Stimulated activated CD8-positive, alpha-beta memory T cell treated with anti-CD3 and anti-CD28 coated beads, Interleukin-4, amount 100 ng/mL, for 24 hours (primary cell): ENCODE results near the gene ZDHHC22.
A peak's percentile ranks its signal among the peaks of the same experiment; 100 is the strongest.

Source experiments
- DNase-seq: peaks from one replicate; pipeline ENCODE4 v3.0.0-alpha.2; 2020; ENCODE audit warnings: low read depth

The ZDHHC22 gene

DNA sequence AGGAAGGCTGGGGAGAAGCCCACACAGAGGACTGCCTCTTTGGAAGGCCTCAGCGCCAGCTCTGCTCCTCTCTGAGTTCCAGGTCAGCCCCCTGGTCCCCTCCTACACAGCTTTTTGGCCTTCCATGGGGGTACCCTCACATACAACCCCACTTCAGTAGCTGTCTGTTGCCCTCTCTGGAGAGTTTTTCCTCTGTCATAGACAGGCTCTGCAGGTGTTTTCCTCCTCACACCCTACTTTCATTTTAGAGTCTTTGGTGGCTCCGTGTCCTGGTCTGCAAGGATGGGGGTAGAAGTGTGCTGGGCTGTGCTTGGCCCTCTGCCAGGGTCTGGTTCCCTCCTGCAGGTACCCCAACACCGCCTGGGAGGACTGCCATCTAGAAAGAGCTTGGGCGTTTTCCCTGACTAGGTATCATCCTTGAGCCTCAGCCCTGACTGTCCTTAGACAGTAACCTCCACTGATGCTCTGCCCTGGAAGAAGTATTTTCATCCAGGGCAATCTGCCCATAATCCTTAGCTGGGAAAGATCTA, 15.1 kb downstream of the ZDHHC22 start:
- no peak for DNase-seq

DNA sequence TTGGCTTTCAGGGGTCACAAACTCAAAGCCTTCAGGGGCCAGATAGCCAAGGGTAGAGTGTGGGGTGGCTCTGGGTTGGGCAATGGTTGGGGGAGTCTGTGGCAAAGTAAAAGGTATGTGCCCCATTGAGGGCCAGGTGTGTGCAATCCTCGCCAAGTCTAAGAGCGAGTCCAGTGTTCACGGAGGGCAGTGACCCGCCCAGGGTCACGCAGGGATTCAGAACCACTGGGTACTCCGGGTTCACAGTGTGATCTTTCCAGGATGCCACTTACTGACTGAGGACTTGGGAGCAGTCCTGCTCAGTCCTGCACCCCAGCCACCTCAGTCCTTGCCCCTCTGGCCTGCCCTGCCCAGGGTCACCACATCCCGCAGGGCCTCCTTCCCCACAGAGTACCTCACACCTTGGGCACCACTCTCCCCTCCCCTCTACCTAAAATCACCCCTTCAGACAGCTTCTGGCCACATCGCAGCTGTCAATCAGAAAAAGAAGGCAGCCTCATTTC, 15.7 kb downstream of the ZDHHC22 start:
- no peak for DNase-seq

DNA sequence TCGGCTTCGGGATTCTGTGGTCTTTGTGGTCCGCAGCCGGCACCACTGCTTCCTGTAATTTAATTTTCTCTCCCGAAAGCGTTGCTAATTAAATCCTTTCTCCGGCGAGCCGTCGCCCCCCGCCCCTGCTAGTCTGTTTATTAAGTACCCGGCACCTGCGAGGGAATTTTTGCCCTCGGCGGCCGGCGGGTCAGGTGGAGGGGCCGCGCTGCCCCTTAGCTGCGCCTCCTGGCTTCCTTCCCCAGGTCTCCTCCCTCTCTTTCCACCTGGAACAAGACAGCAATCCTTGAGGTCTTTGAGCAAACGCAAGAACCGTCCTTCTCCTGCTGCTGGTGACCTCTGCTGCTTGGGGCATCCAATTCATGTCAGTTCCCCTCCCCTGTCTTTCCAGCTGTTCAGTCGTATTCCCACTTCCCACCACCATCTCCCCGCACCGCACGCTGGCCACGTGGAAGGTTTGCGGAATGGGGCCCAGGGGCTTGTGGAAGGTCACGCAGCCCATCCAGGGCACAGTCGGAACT, 16.2 kb downstream of the ZDHHC22 start:
- no peak for DNase-seq

DNA sequence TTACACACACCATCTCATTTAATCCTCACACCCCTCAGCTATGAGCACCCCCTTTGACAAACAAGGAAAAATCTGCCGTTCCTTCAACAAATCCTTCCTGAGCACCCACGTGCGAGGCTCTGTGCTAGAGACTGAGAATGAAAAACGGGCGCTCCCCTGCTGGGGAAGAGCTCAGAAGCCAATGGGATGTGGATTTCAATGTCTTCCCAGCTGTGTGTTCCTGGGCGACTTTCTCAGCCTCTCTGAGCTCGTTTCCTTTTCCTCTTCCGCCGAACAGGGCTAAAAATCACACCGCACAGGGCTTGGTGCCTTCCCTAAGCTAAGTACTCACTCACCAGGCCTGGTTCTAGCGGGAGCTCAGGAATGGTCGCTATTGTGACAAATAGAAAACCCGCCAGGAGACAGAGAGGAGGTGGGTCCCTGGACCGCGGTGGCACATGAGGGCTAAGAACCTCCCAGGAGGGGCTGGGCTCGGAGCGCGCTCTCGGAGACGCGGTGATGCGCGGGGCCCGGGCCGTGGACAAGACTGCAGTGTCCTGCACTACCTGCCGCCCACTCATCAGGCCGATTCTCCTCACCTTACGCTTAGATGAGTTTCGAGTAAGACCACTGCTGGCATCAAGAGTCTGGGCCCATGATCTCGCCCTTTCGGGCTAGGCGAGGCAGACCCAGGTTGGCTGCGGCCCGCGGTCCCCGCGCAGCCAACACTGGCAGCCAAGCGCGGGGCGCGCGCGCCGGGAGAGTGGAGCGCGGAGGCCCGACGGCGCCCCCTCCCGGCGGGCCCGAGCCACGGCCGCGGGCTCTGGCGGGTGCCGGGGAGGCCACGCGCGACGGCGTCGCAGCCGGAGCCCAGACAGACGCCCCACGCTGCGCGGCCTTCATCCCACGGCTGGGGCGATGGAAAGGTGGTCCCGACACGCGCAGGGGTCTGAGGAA, 17.0 kb downstream of the ZDHHC22 start:
- peak; percentile 40 for DNase-seq

DNA sequence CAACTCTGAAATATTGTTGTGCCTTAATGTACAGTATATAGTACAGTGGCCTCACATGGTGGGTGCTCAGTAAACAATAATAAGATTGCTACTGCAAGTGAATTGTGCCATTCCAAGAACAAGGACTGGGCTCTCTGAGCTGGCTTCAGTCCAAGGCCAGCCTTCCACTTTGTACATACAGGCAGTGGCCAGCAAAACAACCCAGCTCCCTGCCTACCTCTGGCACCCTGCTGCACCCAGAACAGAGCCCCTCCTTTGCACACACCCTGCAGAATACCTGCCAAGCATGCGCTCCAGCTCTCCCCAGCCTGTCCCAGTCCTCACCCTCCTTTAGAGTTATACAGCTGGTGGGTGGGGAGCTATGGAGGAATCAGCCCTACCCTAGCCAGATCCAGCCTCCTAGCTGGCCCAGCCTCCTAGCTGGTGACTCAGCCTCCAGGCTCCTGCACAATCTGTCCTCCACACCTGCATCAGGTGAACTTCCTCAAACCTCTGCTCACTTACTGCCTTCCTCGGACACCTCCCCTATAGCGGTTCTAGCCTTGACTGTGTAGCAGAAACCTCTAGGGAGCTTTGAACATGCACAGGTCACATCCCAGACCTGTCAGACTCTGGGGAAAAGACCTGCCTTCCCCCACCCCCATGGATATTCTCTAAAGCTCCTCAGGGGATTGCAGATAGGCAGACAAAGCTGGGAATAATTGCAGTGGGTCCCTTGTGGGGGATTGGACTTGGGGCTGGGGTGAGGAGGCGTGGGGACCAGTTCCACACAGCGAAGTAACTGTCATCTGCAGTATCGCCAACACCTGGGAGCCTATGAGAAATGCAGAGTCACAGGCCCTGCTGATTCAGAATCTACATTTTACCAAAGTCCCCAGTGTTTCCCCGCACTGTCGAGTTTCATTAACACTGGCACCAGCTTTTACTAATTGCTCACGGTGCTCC, 17.9 kb downstream of the ZDHHC22 start:
- no peak for DNase-seq

DNA sequence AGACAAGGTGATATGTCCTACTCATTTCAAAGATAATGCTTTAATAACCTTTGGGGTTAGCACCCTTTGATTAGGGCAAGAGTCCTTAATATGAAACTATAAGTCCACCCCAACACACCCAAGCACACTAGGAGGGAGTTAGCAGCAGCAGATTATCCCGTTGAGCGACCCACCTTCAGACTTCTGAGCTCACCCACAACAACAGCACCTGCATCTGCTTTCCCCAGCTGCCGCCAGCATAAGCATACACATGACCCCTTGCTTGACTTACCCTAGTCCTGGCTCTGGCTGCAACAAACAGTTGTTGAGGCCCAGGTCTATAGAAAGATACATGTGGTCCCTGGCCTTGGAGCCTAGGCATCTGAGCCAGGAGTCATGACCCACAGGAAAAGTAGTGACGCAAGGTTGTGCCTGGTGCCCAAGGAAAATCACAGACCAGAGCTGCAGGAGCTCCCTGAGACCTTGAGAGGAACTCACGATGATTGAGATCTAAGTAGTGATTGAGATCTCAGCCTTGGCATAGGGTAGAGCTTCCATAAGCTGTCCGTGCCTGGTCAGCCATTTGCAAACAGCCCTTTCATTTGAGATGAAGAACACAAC, 19.0 kb downstream of the ZDHHC22 start:
- no peak for DNase-seq

DNA sequence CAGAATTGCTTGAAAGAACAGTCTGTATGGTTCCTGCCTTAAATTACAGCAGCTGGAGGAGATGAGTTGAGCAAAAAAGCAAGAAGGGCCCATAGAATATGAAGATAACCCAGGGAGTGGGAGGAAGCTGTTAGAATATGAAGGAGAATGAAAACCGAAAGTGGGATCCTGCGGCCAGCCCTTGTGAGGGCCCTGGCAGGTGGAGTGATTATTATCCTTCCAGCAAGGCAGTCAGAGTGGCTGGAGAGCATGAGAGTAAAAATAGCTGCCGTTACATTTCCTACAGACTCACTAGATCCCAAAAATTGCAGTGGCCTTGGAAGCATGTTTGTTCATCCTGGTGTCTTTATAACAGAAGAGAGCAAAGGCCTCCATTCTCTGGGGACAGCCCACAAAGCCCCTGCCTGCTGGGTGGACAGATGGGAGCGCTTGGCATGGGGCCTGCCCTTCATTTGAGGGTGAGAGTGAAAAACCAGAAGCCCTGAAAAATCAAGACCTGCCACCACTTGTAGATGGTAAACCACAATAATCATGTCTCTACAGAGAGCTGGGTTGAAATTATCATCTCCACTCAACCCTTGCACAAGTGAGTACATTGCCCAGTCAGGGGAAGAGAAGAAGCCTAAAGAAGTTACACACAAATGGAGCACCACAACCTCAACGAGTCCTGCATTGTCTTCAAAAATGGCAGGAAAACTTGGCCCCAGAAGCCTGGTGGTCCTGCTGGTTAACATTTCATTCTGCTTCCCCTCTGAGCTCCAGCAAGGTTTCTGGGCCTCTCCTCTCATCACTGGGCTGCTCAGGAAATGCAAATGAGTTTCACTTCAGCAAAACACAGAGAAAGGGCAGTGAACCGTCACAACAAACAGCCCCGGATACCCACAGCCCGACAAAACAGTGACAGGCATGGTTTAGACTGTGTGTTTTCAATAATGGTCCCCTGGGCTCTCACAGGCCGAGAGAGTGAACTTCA, 20.5 kb downstream of the ZDHHC22 start:
- no peak for DNase-seq

DNA sequence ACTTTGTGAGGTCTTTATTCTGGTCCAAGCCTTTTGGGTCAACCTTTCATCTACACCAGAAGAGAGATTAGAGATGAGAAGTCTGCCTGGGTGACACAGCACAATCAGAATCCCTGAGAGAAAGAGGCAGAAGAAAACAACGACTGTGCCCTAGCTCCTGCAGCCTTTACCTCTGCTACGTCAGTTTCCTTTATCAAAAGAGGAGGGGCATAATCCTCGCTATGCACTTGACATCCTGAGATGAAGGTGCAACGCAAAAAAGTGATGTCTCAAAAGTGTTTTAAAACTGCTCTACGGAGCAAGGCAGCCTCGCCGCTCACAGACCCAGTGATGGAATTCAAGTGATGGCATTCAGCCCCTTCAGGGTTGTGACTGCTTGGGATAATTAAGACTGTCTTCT, 21.7 kb downstream of the ZDHHC22 start:
- no peak for DNase-seq

DNA sequence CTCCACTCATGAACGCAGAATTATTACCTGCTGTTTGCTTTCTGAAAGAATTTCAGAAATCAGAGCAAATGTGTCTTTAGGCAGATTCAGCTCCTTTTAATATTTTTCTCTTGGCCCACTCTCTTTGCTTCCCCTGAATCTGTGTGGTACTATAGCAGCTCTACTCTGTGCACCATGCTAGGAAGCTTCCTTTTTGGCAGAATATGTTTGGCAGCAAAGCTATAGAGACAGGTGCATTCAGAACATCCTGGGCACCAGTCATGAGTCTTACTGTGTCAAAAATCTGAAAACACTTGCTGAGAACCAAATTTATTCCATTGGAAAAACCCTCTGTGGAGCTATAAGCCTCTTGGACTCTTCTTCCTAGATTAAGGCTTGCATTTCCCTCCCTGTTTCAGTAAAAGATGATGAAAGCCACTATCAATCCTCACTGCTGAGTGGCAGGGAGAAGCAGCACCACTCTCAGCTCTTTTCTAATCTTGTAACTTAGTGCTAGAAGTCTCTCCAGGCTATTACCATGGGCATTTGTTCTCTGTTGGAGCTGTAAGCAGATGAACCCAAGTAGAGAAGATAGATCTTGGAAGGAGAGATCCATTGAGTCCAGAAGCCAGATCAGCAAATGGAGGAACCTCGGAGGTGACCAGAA, 25.3 kb downstream of the ZDHHC22 start:
- DNase-seq, result no peak

DNA sequence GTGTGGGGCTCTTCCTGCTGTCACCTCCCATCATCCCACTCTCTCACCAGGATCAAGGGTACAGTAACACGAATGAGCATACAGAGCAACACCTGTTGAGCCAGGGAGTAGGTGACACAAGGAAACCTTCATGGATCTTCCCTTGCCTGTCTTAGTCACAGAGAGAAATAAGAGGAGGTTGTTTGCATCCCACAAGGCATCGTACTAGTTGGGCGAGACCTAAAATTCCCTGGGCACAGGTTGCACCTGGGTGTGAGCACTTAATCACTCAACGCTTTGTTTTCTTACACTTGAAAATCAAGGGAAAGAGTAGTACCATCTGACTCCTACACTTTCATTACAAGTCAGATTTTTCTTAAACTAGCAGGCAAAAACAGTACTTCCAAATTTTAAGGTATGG, 27.0 kb downstream of the ZDHHC22 start:
- DNase-seq, result no peak

DNA sequence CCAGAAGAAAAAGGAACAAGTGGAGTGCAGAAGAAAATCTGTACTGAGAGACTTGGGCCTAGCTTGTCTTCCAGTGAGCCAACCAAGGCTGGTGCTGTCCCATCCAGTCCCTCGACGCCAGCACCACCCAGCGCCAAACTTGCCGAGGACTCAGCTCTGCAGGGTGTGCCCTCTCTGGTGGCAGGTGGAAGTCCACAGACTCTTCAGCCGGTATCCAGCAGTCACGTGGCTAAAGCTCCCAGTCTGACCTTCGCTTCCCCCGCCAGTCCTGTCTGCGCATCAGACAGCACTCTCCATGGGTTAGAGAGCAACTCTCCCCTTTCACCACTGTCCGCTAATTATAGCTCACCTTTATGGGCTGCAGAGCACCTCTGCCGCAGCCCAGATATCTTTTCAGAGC, 27.9 kb downstream of the ZDHHC22 start:
- no peak for DNase-seq

DNA sequence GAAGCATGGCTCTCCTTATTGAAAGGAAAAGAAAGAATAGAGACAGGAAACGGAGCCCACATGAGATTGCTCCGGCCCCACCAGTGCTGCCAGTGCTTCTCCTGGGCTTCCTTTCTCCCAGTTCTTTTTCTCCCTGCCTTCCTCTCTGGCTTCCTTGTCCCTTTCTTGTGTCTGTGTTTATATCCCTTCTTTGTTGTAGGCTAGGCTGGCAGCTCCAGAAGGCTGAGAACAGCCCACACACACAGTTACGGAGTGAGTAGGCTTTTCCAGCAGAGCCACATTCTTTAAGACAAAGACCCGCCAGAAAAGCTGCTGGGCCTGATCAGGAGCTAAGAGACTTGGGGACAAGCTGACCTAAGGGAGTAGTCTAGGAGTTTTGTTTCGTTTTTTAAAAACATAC, 30.6 kb downstream of the ZDHHC22 start:
- no peak for DNase-seq

DNA sequence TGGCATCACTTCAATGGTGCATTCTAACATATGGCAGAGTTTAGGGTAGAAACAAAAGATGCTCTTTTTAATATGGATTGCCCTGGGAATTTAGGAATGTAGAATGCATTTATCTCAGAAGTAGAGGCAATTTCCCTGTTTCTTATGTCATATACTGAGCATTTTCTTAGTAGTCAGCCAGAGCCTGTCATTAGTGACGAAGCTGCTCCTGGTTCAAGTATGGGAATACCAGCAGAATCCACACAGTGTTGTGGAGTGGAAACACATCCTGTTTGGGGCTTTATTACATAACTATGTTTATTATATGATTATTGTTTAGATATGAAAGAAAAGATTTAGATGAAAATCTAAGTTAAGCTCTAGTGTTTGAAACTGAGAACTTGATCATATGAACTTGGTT, 31.3 kb downstream of the ZDHHC22 start:
- no peak for DNase-seq

DNA sequence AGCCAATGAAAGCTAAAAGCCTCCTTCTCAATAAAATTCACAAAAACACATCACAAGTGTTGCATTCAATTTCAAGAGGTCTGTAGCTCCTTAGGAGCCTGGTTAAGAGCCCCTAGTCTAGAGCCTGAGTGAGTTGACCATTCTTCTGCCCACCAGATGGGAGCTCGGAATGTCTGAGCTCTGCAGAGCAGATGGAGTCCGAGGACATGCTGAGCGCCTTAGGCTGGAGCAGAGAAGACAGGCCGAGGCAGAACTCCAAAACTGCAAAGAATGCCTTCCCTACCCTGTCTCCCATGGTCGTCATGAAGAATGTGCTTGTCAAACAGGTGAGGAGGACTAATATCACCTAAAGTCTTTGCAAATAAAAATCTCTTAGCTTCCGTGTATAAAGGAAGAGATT, 31.9 kb downstream of the ZDHHC22 start:
- no peak for DNase-seq

DNA sequence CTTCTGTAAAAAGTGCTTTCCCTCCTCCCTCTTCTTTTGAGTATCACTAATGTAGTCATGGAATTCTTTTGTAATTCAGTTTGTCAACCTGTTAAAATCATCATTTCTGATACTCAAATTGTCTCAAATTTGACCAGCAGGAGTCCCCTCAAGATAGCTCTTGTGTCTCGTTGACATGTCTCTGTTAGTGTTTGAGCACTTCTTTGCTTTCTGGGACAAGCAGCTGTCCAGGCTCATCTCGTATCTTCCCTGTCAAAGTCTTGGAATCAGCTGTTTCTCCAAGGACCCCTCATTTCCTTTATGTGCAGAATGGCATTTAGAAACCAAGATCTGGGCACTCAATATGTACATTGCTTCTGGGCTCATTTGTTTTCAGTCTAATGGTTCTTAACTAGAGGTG, 32.8 kb downstream of the ZDHHC22 start:
- DNase-seq, result no peak

DNA sequence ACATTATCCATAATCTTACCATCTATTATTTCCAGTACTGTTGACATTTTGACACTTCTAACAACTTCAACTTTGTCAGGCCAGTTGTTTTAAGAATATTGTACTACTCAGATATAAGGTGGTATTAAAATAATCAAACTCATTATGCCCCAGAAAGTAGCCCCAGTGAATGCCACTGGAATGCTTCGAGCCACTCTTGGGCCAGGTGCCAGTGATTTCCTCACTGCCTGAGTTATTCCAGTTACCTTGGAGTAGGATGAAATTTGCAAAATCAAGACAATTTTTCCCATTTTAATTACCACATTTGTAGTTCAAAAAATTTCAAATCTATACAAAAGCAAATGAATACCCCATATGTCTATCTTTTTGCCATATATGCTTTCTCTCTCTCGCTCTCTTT, 34.4 kb downstream of the ZDHHC22 start:
- DNase-seq, result no peak

DNA sequence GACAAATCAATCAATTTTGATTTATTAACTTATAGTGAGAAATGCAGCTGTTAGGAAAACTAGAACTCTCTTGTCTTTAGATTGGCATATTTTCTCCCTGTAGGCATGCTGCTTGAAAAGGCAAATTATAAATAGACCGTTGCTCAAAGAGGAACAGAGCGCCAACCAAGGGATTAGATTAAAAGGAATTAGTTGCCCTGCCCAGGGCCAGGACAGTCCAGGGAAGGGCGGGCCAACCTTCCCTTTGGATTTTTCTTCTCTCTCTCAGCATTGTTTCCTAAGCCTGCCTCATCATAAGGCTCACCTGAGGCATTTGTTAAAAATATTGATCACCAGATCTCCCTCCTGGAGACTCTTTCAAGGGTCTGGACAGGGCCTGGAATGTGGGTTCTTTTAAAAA, 34.9 kb downstream of the ZDHHC22 start:
- no peak for DNase-seq

DNA sequence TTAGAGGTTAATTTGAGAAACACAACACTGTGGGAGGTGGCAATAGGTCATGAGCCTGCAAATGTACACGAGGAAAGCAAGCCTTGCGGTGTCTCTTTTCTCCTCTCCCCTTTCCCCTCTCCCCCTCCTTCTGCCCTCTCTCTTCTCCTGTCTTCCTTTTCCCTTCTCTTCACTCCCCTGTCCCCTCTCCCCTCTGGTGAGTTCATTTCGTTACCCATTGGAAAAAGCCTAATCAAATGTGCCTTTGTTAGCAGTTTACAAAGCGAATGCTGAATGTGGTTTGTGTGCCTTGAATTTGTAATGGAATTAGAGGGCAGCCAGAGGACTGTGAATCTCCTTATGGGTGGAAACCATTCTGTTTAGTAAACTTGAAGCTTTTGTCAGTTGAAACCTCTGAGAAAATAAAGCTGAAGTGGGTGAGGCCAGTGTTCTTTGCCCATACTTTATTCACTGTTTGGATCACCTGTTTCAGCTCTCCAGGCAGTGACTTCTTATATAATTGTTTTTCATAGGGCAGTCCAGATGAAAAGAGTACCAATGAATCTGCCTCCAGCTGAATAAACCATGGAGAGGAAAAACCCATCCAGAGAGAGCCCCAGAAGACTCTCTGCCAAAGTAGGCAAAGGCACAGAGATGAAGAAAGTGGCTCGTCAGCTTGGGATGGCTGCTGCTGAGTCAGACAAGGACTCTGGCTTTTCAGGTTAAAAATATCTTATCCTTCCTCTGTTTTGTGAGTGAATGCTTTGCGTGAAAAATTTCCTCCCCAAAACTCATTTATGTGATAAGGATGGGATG, 36.2 kb downstream of the ZDHHC22 start:
- no peak for DNase-seq

DNA sequence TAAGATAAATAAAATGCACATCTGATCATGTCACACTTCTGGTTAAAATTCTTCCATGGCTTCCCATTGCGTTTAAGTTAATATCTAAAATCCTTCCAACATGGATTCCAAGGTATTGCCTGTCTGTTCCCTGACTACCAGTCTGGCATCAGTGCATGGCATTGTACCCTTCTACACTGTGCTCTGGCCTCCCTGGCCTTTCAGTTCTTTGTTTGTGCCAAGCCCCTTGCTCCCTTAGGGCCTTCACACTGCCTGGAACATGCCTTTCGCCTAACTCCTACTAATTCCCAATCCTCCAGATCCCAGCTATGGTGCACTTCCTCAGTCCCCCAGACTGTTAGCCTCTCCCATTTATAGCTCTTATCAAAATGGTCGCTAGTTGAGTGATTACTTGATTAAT, 37.2 kb downstream of the ZDHHC22 start:
- DNase-seq, result no peak
